Activated CD8-positive, alpha-beta memory T cell treated with anti-CD3 and anti-CD28 coated beads, Interleukin-2, amount 50 U/mL, for 1 hour (primary cell): Measurements from ENCODE around the gene ATP2C2.

ENCODE experiments used
- DNase-seq: peaks from one replicate; pipeline ENCODE4 v3.0.0-alpha.2; 2020; ENCODE audit errors: extremely low read depth

Gene ATP2C2

DNA sequence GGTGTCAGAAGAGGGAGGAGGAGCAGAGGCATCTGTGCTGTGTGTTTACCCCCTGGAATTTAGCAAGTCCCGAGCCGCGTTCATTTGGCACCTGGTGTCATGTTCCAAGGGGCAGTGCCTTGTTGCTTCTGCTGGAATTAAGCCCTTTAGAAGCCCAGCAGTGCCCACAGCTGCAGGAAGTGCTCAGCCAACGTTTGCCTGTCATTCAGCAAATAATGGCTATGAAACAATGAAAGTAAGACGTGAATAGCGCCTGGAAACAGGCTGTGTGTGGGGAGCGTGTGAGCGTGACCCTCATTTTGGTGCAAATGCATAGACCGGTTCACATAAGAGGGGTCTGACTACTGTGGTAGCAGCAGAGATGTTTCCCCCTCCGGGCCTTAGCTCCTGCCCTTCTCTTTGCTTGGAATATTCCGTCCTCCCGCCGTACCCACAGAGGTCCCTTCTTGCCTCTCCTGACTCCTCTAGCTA lies 5.8 kb upstream of the ATP2C2 start:
- no peak for DNase-seq

DNA sequence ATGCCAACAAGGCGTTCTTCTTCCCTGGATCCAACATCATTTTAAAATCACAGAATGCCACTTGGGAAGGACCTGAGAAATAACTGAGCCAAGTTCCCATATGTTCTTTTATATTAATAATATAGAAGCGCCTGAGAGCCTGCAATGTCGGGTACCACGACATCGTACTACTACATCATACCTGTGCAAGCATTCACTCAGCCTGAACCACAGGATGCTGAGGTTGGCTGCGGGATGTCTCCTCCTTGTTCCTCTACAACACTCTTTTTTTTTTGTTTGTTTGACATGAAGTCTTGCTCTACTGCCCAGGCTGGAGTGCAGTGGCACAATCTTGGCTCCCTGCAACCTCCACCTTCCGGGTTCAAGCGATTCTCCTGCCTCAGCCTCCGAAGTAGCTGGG lies 2.1 kb upstream of the ATP2C2 start:
- no peak for DNase-seq

DNA sequence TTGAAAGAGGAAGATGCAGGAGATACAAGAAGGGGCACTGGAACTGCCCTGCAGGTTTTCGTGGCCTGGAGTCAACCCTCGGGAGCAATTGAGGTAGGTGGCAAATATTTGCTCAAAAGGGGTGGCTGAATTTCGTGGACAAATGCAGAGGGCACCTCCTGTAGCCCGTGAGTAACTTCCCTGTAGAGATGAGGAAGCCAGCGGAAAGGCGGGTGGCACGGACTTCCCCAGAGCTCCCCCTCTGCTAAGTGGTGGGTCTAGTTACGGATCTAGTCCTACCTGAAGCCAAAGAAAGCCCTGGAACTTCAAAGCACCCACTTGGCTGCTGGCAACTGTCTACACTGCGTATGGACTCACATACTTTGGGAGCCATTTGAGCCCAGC lies 1.0 kb upstream of the ATP2C2 start:
- DNase-seq = no peak

DNA sequence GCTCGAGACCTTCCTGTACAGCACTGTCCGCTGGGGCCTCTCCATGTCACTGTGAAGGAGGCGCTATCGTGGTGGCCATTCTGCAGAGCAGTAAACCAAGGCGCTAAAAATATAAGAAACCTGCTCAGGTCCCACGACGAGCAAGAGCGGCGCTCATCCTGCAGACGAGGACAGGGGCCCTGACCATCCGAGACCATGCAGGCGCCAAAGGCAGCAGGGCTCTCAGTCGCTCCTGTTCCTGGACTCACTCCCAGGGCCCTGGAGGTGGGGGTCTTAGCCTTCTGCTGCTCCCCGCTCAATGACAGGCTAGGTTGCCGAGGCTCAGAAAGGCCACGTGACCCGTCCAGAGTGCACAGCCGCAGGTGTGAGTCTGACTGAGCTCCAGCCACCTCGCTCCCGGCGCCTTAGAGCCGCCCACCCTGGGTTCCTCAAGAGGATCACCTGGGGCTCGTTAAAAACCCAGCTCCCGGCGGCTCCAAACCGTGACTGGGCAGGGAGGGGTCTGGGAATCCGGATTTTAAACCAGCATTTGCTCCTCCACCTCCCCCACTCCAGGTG lies 509 bp upstream of the ATP2C2 start:
- DNase-seq = no peak

DNA sequence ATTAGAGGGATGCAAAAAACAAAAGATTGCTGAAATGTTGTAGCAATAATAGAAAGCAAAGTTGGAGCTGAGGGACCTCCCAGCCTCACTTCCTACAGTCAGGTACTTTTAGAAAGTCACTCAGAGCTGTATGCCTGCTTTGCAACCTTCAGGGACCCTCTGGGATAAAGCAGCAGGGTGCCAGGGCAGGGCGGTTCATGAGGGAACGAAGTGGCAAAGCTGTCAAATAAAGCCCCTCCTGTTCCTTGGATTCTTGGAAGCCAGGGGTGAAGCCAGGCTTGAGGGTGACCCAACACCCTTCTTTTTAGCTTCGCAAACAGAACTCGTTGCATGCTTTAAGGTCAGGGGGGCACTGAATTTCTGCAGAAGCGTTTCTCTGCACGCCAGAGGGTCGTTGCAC lies 767 bp downstream of the ATP2C2 start:
- no peak for DNase-seq

DNA sequence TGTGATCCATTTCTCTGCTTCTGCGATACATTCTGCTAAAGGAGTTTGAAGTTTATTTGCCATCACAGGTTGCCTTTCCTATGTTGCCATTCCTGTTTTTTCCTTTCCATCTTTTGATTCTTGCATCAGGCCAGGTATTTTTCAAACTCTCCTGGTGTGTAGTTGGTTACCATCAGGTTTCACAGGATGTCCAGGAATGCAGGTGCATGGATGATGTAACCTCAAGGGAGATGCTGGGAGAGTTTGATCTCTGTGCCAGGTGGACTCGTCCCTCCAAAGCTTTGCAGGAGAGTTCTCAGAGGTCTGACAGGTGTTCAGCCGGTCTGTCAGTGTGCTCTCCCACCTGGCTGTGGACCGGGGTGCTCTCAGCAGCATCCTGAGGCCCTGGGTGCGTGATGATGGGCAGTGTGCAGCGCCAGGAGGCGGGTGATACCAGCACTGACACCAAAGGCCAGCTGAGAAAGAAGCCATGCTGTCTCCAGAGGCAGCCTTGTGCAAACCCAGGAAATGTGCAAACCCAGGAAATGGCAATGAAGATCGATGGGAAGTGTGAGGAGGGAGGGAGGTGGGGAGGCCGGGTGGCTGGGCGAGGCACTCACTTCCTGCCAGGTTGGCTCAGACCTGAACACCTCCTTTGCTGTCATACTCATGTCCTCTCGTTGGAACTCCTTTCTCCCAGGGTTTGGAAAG lies 1.7 kb downstream of the ATP2C2 start:
- DNase-seq = no peak

DNA sequence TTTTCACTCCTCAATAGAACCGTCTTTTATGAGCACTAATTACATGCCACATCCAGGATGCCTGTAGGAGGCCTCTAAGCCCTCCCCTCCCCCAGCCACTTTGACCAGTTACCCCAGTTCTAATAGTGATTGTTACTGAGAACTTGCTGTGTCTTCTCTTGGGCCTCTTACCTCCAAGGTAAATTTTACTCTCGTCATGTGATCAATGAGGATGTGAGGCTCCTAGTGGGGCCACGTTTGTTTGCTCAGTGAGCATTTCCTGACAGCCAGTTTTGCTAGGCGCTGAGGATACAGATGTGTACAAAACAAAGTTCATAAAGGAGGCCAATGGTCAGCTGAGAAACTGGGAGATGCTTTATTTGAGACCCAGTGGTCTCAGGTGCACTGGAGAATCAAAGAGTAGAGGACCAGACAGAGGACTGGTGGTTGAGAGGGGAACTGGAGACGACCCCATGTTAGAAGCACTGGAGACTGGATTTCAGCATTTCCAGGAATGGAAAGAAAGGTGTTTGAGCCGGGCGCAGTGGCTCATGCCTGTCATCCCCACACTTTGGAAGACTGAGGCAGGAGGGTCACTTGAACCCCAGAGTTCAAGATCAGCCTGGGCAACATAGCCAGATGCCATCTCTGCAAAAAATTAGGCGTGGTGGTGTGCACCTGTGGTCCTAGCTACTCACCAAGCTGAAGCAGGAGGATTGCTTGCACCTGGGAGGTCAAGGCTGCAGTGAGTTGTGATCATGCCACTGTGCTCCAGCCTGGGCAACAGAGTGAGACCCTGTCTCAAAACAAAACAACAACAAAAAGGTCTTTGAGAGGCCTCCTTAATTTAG lies 2.6 kb downstream of the ATP2C2 start:
- DNase-seq = no peak

DNA sequence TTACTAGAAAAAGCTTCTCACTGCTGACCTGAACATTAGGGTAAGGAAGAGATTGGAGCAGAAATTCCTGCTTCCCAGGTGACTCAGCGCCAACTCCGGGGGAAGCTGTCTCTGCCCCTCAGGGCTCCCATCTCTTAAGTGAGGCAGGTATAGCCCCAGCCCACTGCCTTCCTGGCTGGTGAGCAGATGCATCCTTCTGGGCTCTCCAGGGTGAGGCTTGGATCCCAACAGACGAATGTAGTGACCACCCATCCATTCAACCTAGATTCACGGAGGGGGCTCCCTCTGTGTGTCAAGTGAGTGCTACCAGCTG lies 3.2 kb downstream of the ATP2C2 start:
- no peak for DNase-seq

DNA sequence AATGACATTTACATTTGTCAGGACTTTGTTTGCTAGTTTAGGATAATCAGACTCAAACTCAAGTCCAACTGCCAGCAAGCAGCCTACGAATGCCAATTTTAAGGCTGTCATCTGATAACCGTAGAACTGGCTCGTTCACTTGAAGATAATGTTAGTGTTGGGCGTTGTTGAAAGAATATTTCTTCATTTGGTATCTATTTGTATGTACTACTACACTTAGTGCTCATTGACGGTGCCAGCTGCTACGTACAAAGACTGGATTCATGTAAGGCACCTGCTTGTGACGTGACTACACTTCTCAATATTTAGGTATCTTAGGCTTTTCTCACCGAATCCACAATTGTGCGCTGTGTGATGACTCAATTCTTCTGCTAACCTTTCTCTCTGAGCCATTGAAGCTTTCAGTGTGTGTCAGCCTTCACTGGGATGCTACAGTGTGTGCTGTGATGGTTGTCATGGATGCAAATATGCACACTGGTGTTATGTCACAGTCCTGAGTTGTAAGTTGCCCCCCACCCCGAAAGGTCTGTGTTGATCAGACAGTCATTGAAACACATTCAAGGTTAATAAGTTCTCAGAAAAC lies 5.7 kb downstream of the ATP2C2 start:
- DNase-seq = no peak

DNA sequence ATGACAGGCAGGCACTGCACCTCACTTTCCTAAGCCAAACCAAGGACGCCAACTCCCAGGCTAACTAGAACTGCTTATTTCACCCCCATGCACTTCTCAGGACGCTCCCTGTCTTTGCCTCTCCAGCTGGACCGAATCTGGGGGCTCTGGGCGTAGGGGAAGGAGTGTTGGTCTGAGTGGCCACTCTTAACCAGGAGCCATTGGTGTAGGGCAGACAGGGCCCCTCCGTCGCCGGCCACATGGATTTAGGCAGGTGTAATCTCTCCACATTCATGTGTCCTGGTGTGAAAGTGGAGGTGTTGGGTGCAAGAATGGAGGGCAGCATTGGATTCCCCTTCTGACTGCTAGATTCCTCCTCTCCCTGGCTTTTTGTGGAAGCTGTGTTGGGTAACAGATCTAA lies 9.8 kb downstream of the ATP2C2 start:
- DNase-seq = no peak

DNA sequence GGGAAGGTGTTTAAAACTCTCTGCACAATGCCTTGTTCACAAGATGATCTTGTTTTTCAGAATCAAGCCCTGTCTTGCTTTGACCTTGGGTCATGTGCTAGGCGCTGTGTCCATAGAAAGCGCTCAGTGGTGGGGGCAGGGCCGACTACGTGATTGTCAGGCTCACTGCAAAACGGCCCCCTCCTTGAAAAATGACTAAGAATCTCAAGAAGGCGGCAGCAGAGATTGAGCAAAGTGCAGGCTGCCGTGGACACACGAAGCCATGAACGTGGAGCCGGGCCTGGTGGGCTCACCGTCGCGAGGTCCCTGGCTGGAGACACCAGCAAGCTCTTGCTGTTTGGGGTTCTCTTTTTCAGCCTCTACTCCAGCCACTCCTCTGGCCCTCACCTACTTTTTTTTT lies 10.2 kb downstream of the ATP2C2 start:
- no peak for DNase-seq

DNA sequence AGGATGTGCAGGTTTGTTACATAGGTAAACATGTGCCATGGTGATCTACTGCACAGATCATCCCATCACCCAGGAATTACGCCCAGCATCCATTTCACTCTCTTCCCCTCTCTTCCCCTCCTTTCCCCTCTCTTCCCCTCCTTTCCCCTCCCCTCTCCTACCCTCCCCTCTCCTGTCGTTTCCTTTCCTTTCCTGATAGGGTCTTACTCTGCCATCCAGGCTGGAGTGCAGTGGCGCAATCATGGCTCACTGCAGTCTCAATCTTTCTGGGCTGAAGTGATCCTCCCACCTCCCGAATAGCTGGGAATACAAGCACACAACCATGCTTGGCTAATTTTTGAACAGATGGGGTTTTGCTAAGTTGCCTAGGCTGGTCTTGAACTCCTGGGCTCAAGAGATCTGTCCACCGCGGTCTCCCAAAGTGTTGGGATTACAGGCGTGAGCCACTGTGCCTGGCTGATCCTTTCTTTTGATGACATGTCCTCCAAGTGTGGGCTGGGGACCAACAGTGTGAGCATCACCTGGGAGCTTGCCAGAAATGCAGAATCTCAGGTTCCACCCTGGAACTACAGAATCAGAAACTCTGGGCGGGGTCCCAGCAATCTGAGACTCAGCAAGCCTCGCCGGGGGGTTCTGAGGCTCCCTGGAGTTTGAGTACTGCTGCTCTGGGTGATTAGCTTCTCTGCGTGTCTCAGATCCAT lies 10.8 kb downstream of the ATP2C2 start:
- no peak for DNase-seq

DNA sequence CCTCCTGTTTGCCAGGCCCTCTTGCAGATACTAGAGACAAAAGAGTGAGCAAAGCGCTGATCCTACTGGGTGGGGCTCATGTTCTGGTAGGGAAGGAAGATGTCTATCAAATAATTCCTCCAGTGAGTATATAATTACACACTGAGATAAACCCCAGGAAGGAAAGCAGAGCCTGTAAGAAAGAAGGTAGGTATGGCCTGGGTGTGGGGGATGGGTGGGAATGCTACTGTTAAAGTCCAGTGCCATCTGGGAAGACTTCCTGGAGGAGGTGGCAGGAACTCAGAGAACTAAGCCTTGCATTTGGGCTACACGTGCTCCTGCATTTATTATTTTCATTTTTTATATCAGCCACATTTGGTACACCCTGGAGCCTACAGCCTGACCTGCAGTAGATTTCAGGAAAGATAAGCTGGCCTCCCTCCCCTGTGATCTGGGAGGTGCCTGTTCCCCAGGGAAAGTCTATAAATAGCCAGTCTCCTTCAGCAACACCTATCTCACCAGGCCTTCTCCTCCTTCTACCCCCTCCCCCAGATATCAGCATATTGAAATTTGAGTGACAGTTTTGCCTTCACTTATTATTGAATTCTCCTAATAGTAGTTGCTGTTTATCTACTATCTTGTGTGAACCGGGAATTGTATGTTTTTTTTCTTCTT lies 11.5 kb downstream of the ATP2C2 start:
- DNase-seq = no peak

DNA sequence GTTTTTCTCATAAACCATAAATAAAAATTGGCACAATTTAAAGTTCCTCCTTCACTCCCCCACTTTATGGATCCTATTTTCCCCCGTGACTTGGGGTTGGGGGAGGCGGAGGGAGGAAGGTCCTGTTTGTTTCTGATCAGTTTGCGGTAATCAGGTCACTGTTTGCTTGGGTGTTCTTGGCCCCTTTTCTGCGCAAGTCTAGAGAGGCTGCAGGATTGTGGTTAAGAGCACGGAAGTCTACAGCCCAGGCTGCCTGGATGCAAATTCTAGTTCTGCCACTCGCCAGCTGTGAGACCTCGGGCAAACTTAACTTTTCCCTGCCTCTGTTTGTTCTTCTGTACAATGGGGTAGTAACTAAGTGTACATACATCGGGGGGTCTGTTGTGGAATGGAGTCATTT lies 12.1 kb downstream of the ATP2C2 start:
- no peak for DNase-seq

DNA sequence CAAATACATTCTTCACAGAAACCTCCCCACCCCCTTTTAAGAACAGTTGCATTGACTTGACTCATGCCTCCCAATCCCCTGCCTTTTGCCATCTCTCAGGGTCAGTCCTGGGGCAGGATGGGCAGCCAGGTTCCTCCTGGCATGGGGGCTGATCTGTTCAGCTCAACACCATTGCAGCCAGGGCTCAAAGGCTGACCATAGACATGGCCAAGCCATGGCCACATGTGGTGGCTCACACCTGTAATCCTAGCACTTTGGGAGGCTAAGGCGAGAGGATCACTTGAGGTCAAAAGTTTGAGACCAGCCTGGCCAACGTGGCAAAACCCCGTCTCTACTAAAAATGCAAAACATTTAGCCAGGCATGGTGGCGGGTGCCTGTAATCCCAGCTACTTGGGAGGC lies 14.1 kb downstream of the ATP2C2 start:
- DNase-seq = no peak

DNA sequence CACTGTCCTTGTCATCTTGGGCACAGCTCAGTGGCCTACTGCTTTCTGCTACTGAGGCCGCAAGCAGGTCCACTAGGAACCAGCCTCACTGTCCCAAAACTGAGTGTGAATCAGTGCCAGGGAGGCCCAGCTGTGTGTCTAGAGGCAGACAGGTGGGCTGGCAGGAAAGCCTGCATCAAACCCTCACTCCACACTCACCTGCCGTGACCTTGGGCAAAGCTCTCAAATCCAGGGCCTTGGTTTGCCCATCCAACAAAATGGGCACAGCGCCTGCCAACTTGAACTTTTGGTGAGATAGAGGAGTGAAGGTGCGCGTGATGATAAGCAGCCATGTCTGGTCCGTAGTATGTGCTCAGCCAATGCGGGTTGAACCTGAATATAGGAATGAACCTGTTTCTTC lies 14.8 kb downstream of the ATP2C2 start:
- no peak for DNase-seq

DNA sequence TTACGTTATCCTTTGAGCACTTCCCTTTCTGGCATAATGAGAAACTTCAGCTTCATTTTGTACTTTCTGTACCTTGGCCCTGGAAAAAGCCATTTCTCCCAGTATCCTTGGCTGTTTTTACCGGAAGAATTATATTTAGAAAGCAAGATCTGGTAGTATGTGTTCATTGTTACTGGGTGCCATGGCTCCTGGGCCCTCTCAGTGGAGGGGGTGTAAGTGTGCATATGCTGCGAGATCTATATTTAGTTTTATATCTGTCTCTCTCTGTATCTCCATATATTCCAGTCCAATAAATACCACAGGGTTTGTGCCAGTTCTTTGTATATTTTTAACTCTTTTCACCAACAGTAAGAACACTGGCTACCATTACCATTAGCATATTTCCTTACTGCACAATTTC lies 17.7 kb downstream of the ATP2C2 start:
- no peak for DNase-seq

DNA sequence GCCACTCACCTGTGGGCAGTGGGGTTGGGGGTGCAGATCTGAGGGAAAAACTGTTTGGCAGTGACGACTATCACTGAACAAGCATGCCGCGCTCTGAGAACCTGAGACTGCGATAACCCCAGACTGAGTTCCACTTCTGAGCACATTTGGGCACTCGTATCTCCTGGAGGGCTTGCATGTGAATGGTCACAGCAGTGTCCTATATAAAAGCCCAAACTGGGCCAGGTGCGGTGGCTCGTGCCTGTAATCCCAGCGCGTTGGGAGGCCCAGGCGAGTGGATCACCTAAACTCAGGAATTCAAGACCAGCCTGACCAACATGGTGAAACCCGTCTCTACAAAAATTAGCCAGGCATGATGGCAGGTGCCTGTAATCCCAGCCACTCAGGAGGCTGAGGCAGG lies 18.7 kb downstream of the ATP2C2 start:
- no peak for DNase-seq

DNA sequence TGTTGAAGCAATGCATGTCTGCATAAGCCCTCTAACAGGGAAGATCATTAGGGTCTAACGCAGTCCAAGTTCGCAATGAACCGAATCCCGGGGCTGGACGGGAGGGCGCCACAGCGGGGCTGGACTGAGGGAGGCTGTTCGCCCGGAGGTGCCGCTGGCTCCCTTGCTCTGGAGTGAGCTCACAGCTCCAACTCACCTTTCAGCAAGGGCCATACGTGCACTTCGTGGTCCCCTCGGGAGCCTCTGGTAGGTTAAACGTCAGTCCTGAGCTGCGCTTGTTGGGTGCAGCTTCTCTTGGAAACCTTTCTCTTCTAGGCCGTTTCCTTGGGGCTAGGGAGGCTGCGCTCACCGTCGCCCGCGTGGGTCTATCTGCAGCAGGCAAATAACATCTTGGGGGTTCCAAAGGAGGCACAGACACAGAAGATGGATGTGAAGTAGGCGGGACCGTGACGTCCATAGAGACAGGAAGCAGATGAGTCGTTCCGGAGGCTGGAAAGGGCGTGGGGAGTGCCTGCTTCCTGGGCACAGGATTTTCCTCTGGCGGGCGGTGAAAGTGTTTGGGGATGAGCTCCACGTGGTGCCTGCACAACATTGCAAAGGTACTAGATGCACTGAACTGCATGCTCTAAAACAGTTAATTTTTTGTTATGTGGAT lies 21.9 kb downstream of the ATP2C2 start:
- DNase-seq = no peak

DNA sequence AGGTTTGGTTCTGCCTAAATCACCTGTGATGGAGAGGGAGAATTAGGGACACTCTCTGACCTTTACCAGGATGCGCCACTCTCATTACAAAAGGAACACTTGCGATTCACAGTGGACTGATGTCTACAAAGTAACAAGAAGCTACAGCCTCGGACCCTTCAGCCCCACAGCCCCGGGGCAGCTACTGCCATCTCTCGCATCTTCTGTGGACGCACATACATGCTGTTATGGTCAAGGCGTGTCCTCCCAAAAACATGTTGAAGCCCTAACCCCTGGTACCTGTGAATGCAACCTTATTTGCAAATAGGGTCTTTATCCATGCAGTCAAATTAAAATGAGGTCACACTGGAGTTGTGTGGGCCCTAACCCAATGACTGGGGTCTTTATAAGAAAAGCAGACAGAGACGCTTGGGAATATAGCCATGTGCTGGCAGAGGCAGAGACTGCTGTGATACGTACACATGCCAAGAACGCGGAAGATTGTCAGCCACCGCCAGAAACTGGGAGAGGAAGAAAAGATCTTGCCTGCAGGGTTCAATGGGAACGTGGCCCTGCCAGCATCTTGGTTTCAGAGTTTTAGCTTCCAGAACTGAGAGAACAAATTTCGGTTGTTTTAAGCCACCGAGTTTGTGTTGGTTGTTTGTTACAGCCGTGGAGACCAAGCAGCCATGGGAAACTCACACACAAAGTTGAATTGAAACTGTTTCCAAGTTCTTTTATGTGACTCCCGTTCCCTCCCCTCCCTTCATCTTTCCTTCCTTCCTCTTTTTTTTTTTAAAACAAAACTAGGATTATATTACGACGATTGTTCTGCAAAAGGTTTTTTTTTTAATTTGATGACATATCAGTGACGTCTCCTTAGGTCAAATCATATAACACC lies 23.1 kb downstream of the ATP2C2 start:
- DNase-seq = no peak
